ENCODE results near the gene PLXDC2.

The PLXDC2 gene

GRCh38 chr10:20221356-20221755 is 405.1 kb downstream of the PLXDC2 start:
- DNase-seq (ENCODE audit: low spot score) = no peak
- TF ChIP-seq CTCF (IDR thresholded peaks at IDR 0.05; ENCODE audit: borderline replicate concordance, control extremely low read depth, extremely low read depth, insufficient read depth, missing control alignments) = no peak
- in situ Hi-C loops (cut with MboI; ENCODE audit: low sequenced_read_pairs, unreplicated experiment) = no loop called here

GRCh38 chr10:20228729-20229128 is 412.5 kb downstream of the PLXDC2 start:
- in situ Hi-C loops (cut with MboI; ENCODE audit: low sequenced_read_pairs, unreplicated experiment) = no loop called here
- TF ChIP-seq CTCF (IDR thresholded peaks at IDR 0.05; ENCODE audit: borderline replicate concordance, control extremely low read depth, extremely low read depth, insufficient read depth, missing control alignments) = no peak
- no peak for DNase-seq (ENCODE audit: low spot score)

GRCh38 chr10:20232079-20232705 is 416.0 kb downstream of the PLXDC2 start:
- in situ Hi-C loops (cut with MboI; ENCODE audit: low sequenced_read_pairs, unreplicated experiment) = no loop called here
- TF ChIP-seq CTCF (IDR thresholded peaks at IDR 0.05; ENCODE audit: borderline replicate concordance, control extremely low read depth, extremely low read depth, insufficient read depth, missing control alignments) = no peak

GRCh38 chr10:20233423-20233822 is 417.2 kb downstream of the PLXDC2 start:
- in situ Hi-C loops (cut with MboI; ENCODE audit: low sequenced_read_pairs, unreplicated experiment) = no loop called here
- no peak for TF ChIP-seq CTCF (IDR thresholded peaks at IDR 0.05; ENCODE audit: borderline replicate concordance, control extremely low read depth, extremely low read depth, insufficient read depth, missing control alignments)
- DNase-seq (ENCODE audit: low spot score) = no peak

More at GRCh38 chr10:20232079-20232705, 416.0 kb downstream of the PLXDC2 start:
- no peak for DNase-seq (ENCODE audit: low spot score)

- in situ Hi-C loops (cut with MboI; ENCODE audit: low sequenced_read_pairs, unreplicated experiment) = no loop called here
- TF ChIP-seq CTCF (IDR thresholded peaks at IDR 0.05; ENCODE audit: borderline replicate concordance, control extremely low read depth, extremely low read depth, insufficient read depth, missing control alignments) = no peak
- DNase-seq (ENCODE audit: low spot score) = no peak
These were observed 418.3 kb downstream of the PLXDC2 start for GRCh38 chr10:20234579-20234978.

- TF ChIP-seq CTCF (IDR thresholded peaks at IDR 0.05; ENCODE audit: borderline replicate concordance, control extremely low read depth, extremely low read depth, insufficient read depth, missing control alignments) = no peak
- DNase-seq (ENCODE audit: low spot score) = no peak
- in situ Hi-C loops (cut with MboI; ENCODE audit: low sequenced_read_pairs, unreplicated experiment) = no loop called here
These were observed 420.9 kb downstream of the PLXDC2 start for GRCh38 chr10:20237091-20237570.
